Measurements from ENCODE around the gene TRIM7. TPM values are rescaled to one million over a fixed set of nuclear protein-coding genes. Genes with fewer than 3 reads are reported as not detected.

TRIM7 gene
- total RNA-seq, 1 experiment from 2014 or later, result 25.8 TPM

DNA sequence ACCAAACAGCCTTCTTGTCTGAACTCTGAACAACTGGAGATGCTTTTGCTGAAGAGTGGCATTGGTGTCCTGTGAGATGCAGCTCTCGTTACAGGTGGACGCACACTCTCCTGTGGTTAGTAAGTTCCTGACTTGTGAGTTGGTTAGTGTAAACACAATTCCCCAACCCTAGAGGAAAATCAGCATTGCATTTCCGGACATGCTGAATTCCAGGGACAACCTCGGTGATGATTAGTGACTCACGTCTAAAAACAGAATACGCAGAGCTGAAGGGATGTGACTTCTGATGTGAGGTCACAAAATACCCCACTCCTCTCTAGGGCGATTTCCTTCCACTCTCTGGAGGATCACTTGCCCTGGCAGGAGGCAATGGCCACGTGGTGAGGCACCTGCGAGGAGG is 52.6 kb downstream of the TRIM7 start:
- H3K4me1 ChIP-seq (ENCODE audit: control insufficient read depth, insufficient read depth, low read length), result peaks cover 14% of the 10 kb centered on the region

GRCh38 chr5:181151146-181151545 is 53.9 kb downstream of the TRIM7 start:
- intact Hi-C loops (cut with micrococcal nuclease; ENCODE audit: unreplicated experiment), result loop anchor here (10.0 kb wide), 1 partner anchor 46 kb away; no protein-coding TSS in a partner anchor
- Histone ChIP-seq H3K9me3 (ENCODE audit: control insufficient read depth, insufficient read depth, low read depth, low read length) (peaks cover 3% of the 10 kb centered on the region; the same call in 1 of the 2 replicates), H3K4me3 (ENCODE audit: low read depth in 2 of 2, low read length in 2 of 2) (no peak overlapping the region), H3K27me3 (ENCODE audit: control insufficient read depth, insufficient read depth, low read length) (no peaks in the 10 kb centered on the region), H3K27ac (ENCODE audit: low read length) (no peak overlapping the region), H3K4me1 (ENCODE audit: control insufficient read depth, insufficient read depth, low read length) (peaks cover 14% of the 10 kb centered on the region), H3K36me3 (ENCODE audit: control insufficient read depth, insufficient read depth, low read length) (no peaks in the 10 kb centered on the region)
- BruUV-seq (replicated peaks), result no TSS peak
- ATAC-seq (peak; percentile 81), DNase-seq (ENCODE audit: low read depth, low spot score) (no peak)
- ChIA-PET POLR2A (no interaction called here), CTCF (interaction anchor here (0.5 to 1.1 kb wide), 3 partner anchors 21 to 837 kb away, joined by 3 to 6 read pairs (median 6); no protein-coding TSS in a partner anchor)
- in situ Hi-C loops (cut with HindIII; ENCODE audit: low pct_unique_long_range_greater_than_20kb, low sequenced_read_pairs), result no loop called here
- TF ChIP-seq, protein P1, sequence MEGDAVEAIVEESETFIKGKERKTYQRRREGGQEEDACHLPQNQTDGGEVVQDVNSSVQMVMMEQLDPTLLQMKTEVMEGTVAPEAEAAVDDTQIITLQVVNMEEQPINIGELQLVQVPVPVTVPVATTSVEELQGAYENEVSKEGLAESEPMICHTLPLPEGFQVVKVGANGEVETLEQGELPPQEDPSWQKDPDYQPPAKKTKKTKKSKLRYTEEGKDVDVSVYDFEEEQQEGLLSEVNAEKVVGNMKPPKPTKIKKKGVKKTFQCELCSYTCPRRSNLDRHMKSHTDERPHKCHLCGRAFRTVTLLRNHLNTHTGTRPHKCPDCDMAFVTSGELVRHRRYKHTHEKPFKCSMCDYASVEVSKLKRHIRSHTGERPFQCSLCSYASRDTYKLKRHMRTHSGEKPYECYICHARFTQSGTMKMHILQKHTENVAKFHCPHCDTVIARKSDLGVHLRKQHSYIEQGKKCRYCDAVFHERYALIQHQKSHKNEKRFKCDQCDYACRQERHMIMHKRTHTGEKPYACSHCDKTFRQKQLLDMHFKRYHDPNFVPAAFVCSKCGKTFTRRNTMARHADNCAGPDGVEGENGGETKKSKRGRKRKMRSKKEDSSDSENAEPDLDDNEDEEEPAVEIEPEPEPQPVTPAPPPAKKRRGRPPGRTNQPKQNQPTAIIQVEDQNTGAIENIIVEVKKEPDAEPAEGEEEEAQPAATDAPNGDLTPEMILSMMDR (IDR thresholded peaks at IDR 0.05), result no peak; the same call in 1 of the 2 replicates
- TF ChIP-seq POLR2AphosphoS5 (IDR thresholded peaks at IDR 0.05; ENCODE audit: low read depth, low read length) (no peak), SIN3A (IDR thresholded peaks at IDR 0.05; ENCODE audit: borderline replicate concordance, insufficient read depth, low read depth, low read length) (no peak)

More for the DNA sequence above, 52.6 kb downstream of the TRIM7 start:
- DNase-seq (ENCODE audit: low read depth, low spot score), result no peak
- TF ChIP-seq, protein P1 (IDR thresholded peaks at IDR 0.05), result no peak
- no peak for TF ChIP-seq TCF7L2 (IDR thresholded peaks at IDR 0.05; ENCODE audit: low read depth, low read length)
- TF ChIP-seq SIN3A (IDR thresholded peaks at IDR 0.05; ENCODE audit: borderline replicate concordance, insufficient read depth, low read depth, low read length), result no peak
- TF ChIP-seq, protein P2, sequence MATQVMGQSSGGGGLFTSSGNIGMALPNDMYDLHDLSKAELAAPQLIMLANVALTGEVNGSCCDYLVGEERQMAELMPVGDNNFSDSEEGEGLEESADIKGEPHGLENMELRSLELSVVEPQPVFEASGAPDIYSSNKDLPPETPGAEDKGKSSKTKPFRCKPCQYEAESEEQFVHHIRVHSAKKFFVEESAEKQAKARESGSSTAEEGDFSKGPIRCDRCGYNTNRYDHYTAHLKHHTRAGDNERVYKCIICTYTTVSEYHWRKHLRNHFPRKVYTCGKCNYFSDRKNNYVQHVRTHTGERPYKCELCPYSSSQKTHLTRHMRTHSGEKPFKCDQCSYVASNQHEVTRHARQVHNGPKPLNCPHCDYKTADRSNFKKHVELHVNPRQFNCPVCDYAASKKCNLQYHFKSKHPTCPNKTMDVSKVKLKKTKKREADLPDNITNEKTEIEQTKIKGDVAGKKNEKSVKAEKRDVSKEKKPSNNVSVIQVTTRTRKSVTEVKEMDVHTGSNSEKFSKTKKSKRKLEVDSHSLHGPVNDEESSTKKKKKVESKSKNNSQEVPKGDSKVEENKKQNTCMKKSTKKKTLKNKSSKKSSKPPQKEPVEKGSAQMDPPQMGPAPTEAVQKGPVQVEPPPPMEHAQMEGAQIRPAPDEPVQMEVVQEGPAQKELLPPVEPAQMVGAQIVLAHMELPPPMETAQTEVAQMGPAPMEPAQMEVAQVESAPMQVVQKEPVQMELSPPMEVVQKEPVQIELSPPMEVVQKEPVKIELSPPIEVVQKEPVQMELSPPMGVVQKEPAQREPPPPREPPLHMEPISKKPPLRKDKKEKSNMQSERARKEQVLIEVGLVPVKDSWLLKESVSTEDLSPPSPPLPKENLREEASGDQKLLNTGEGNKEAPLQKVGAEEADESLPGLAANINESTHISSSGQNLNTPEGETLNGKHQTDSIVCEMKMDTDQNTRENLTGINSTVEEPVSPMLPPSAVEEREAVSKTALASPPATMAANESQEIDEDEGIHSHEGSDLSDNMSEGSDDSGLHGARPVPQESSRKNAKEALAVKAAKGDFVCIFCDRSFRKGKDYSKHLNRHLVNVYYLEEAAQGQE (IDR thresholded peaks at IDR 0.05; ENCODE audit: insufficient read depth in 1 of 2, low read depth in 2 of 2, low read length in 1 of 2), result no peak
- no peak for TF ChIP-seq POLR2AphosphoS5 (IDR thresholded peaks at IDR 0.05; ENCODE audit: low read depth, low read length)
- CTCF ChIA-PET, result no interaction called here
- Histone ChIP-seq H3K27ac (ENCODE audit: low read length) (peak overlapping the region; percentile 68), H3K9me3 (ENCODE audit: control insufficient read depth, insufficient read depth, low read depth, low read length) (peaks cover 3% of the 10 kb centered on the region; the same call in 1 of the 2 replicates), H3K36me3 (ENCODE audit: control insufficient read depth, insufficient read depth, low read length) (no peaks in the 10 kb centered on the region), H3K4me3 (ENCODE audit: low read depth in 2 of 2, low read length in 2 of 2) (no peak overlapping the region; a peak in 1 of 4 replicates), H3K27me3 (ENCODE audit: control insufficient read depth, insufficient read depth, low read length) (no peaks in the 10 kb centered on the region)
- in situ Hi-C loops (cut with HindIII; ENCODE audit: low pct_unique_long_range_greater_than_20kb, low sequenced_read_pairs), result no loop called here
- intact Hi-C loops (cut with micrococcal nuclease; ENCODE audit: unreplicated experiment), result loop anchor here (10.0 kb wide), 1 partner anchor 48 kb away; no protein-coding TSS in a partner anchor
- POLR2A ChIA-PET, result no interaction called here
- BruUV-seq (replicated peaks), result no TSS peak
- ATAC-seq, result peak; percentile 71
